Adrenal gland (tissue), 12 donors: ENCODE measurements around the gene RAB33B. TPM values are rescaled to one million over a fixed set of nuclear protein-coding genes. Genes with fewer than 3 reads are reported as not detected.

Experiments
- DNase-seq, 7 donors: peaks; one replicate each; pipeline ENCODE4 v3.0.0-alpha.2; 2019 to 2020
- H3K27ac ChIP-seq, 5 donors: fragments of 200-600 bp; sonication (generic) in 4 of 5; 1 replicate in 3 of 5; 2 replicates in 2 of 5; pipeline versions ENCODE4 v1.5.1 to v1.8.0; 2016 to 2020; ENCODE audit warnings: mild to moderate bottlenecking in 1 of 5
- H3K27me3 ChIP-seq: fragments of 200-600 bp; 2 replicates; pipeline ENCODE4 v1.8.0; 2021
- H3K36me3 ChIP-seq, 2 donors: fragments of 200-600 bp; replicated peaks in 1 of 2; 1 replicate in 1 of 2; 2 replicates in 1 of 2; pipeline versions ENCODE4 v1.5.1 to v1.8.0; 2018 to 2022
- H3K4me1 ChIP-seq, 2 donors: fragments of 200-600 bp; replicated peaks in 1 of 2; 1 replicate in 1 of 2; 2 replicates in 1 of 2; pipeline versions ENCODE4 v1.5.1 to v1.8.0; 2018 to 2021
- H3K4me3 ChIP-seq, 4 donors: fragments of 200-600 bp; sonication (generic) in 3 of 4; one replicate each; pipeline ENCODE4 v1.5.1; 2016 to 2018
- H3K9me3 ChIP-seq, 3 donors: fragments of 200-600 bp; sonication (generic) in 1 of 3; replicated peaks in 1 of 3; 1 replicate in 2 of 3; 2 replicates in 1 of 3; pipeline versions ENCODE4 v1.5.1 to v1.8.0; 2016 to 2021
- CTCF ChIP-seq, 6 experiments: fragments of 450-650 bp in 4 of 6; fragments of 200-600 bp in 2 of 6; sonication (generic) in 1 of 6; IDR thresholded peaks; 1 replicate in 5 of 6; 2 replicates in 1 of 6; pipeline versions ENCODE4 v1.5.1 to v1.8.0; 2016 to 2021; ENCODE audit warnings: antibody characterized with exemption in 6 of 6, mild to moderate bottlenecking in 2 of 6, moderate library complexity in 1 of 6
- POLR2A ChIP-seq, 2 donors: fragments of 450-650 bp; IDR thresholded peaks; one replicate each; pipeline ENCODE4 v1.6.1; 2017; ENCODE audit warnings: antibody characterized with exemption in 2 of 2, mild to moderate bottlenecking in 2 of 2, moderate library complexity in 1 of 2
- WGBS, 4 donors: extraction: QIAGEN DNeasy Blood & Tissue Kit in 2 of 4; methylation state at CpG; one replicate each; pipeline versions ENCODE4 v1.1.5 to v1.1.7; 2013 to 2017; 5-methylcytosine and 5-hydroxymethylcytosine counted together
- intact Hi-C, 2 donors: fragments of 100-400 bp; cut with DNase I; formaldehyde crosslinking; loops; one replicate each; pipeline versions ENCODE4 v1.14.1 to v1.15.0; 2022 to 2023
- polyA plus RNA-seq, 3 donors: library from polyadenylated mRNA; stranded (reverse); fragments of 200-250 nt in 2 of 3; fragments of 350-450 nt in 1 of 3; fragmentation: Illumina TruSeq in 1 of 3; extraction: RNeasy Lipid Tissue Mini Kit (QIAGEN cat#74804) in 1 of 3; gene quantifications; one replicate each; pipeline ENCODE4 v1.2.3, GENCODE V29; 2013 to 2014
- total RNA-seq, 9 donors: library from RNA; depleted of rRNA in 4 of 9; stranded (reverse); fragments of >200 nt in 4 of 9; fragments of 120-200 nt in 1 of 9; fragmentation: NEBNext Ultra II Directional in 1 of 9; extraction: Animal tissue kit (Norgen Biotek cat#: 25700) in 1 of 9; gene quantifications; one replicate each; pipeline versions ENCODE4 v1.1.0 to v1.2.4, GENCODE V29; 2013 to 2023
- donor health status: healthy with polysubstance abuse.
- donor health status: Bipolar disorder and iron deficiency.
- donor health status: DM: yes; HTN: yes; CAD: no.
- donor health status: DM: no; HTN: no; CAD: no.
- donor health status: DM: no; HTN: no; CAD: no.
- donor health status: DM: yes; HTN: yes; CAD: no.

RAB33B gene
- total and polyA plus RNA-seq, 12 donors: 2.0 to 9.4 (median 6.3) TPM

- intact Hi-C loops: no loop called here
- Histone ChIP-seq H3K4me1 (peaks cover 0 to 5% of the 10 kb centered on the region in 2 donors), H3K4me3 (no peak overlapping the region), H3K27me3 (no peaks in the 10 kb centered on the region), H3K36me3 (peaks cover 0 to 8% of the 10 kb centered on the region in 2 donors), H3K9me3 (peaks cover 0 to 12% (median 0%) of the 10 kb centered on the region in 3 donors), H3K27ac (no peak overlapping the region)
- TF ChIP-seq CTCF (IDR thresholded peaks at IDR 0.05) (no peak), POLR2A (IDR thresholded peaks at IDR 0.05) (no peak)
- 72 to 83% (median 73%) methylated on average over 3 of the region's 3 CpGs for WGBS, 4 donors
- DNase-seq: no peak
Observed at GRCh38 chr4:139472852-139473251, 18.9 kb downstream of the RAB33B start.

GRCh38 chr4:139476363-139476762 lies 22.4 kb downstream of the RAB33B start:
- no peak for DNase-seq
- H3K36me3 ChIP-seq: peaks cover 0 to 8% of the 10 kb centered on the region in 2 donors
- intact Hi-C loops: no loop called here

GRCh38 chr4:139481465-139481864 lies 27.5 kb downstream of the RAB33B start:
- Histone ChIP-seq H3K4me1 (peaks cover 0 to 5% of the 10 kb centered on the region in 2 donors), H3K4me3 (no peak overlapping the region), H3K27ac (no peak overlapping the region), H3K9me3 (no peaks in the 10 kb centered on the region), H3K36me3 (no peaks in the 10 kb centered on the region), H3K27me3 (no peaks in the 10 kb centered on the region)
- no peak for TF ChIP-seq CTCF (IDR thresholded peaks at IDR 0.05)
- no peak for TF ChIP-seq POLR2A (IDR thresholded peaks at IDR 0.05)
- 55 to 100% (median 70%) methylated on average over 1 of the region's 1 CpG for whole genome bisulfite sequencing, 4 donors
- DNase-seq: no peak
- intact Hi-C loops: no loop called here

More at GRCh38 chr4:139476363-139476762, 22.4 kb downstream of the RAB33B start:
- Histone ChIP-seq H3K27me3 (no peaks in the 10 kb centered on the region), H3K4me3 (no peak overlapping the region), H3K27ac (no peak overlapping the region), H3K9me3 (peaks cover 0 to 3% (median 0%) of the 10 kb centered on the region in 3 donors), H3K4me1 (peaks cover 0 to 5% of the 10 kb centered on the region in 2 donors)
- 90 to 97% (median 94%) methylated on average over 4 of the region's 4 CpGs for WGBS, 4 donors
- no peak for TF ChIP-seq POLR2A (IDR thresholded peaks at IDR 0.05)
- TF ChIP-seq CTCF (IDR thresholded peaks at IDR 0.05): no peak

DNA sequence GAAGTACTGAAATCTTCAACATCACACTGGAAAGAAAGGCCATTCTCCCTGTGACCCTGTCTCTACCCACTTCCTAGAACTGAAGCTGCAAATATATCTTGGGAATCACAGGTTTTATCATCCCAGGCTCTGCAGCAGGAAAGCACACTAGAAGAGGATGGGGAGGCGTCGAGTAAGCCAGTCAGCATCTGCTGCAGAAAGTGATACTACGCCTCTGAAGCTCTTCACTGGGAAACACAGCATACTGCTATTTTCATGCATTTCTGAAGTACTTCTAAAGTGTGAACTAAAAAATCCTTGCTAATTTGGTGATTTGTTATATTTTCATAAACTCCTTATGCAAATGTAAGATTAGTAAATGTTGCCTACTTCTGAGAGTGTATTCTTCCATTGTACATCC lies 29.1 kb downstream of the RAB33B start:
- no peaks in the 10 kb centered on the region for H3K36me3 ChIP-seq
- H3K27ac ChIP-seq: no peak overlapping the region

More for the DNA sequence above, 29.1 kb downstream of the RAB33B start:
- intact Hi-C loops: no loop called here
- WGBS, 4 donors: 92 to 98% (median 95%) methylated on average over 3 of the region's 3 CpGs
- no peaks in the 10 kb centered on the region for H3K27me3 ChIP-seq
- TF ChIP-seq POLR2A (IDR thresholded peaks at IDR 0.05): no peak
- TF ChIP-seq CTCF (IDR thresholded peaks at IDR 0.05): no peak
- DNase-seq: no peak
- H3K4me1 ChIP-seq: no peaks in the 10 kb centered on the region
- H3K4me3 ChIP-seq: no peak overlapping the region
- H3K9me3 ChIP-seq: no peaks in the 10 kb centered on the region
